ENCODE data around the gene ANKRD40CL.

Gene ANKRD40CL

DNA sequence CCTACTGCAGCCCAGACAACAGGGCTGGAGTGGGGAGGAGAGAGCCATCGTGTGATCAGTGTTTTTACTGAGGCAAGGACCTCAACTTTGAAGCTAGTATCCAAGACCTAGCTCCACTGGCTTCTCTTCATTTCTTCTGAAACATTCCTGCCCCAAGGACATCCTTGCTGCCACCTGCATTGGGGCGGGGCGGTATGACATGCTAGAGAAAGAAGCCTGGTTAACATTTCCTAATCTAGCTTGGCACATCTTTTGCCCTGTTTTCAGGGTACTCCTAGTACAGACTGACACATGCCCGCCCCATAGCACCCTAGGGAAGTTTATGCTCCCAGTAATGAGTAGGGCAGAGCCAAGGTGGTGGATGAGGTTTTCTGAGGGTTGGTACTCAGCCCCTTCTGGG, 17.8 kb upstream of the ANKRD40CL start:
- H3K4me1 Mint-ChIP-seq, result peaks cover 14% of the 10 kb centered on the region

DNA sequence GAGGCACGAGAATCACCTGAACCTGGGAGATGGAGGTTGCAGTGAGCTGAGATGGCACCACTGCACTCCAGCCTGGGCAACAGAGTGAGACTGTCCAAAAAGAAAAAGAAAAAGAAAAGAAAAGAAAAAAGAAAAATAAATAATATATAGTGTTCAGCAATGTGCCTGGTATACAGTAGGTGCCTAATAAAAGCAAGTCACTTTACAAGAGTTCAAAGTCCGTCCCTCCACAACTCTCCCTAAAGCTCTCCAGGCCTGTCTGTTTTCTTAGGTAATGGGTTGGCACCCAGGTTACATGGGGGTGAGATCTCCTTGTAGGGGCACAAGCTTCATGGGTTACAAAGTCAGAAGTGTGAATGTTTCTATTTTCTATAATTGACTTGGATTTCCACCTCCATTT, 16.6 kb upstream of the ANKRD40CL start:
- H3K4me1 Mint-ChIP-seq, result peaks cover 14% of the 10 kb centered on the region
- no peak overlapping the region for H3K27ac Mint-ChIP-seq
- H3K36me3 Mint-ChIP-seq (ENCODE audit: low read depth), result no peaks in the 10 kb centered on the region
- TF ChIP-seq, protein P1, sequence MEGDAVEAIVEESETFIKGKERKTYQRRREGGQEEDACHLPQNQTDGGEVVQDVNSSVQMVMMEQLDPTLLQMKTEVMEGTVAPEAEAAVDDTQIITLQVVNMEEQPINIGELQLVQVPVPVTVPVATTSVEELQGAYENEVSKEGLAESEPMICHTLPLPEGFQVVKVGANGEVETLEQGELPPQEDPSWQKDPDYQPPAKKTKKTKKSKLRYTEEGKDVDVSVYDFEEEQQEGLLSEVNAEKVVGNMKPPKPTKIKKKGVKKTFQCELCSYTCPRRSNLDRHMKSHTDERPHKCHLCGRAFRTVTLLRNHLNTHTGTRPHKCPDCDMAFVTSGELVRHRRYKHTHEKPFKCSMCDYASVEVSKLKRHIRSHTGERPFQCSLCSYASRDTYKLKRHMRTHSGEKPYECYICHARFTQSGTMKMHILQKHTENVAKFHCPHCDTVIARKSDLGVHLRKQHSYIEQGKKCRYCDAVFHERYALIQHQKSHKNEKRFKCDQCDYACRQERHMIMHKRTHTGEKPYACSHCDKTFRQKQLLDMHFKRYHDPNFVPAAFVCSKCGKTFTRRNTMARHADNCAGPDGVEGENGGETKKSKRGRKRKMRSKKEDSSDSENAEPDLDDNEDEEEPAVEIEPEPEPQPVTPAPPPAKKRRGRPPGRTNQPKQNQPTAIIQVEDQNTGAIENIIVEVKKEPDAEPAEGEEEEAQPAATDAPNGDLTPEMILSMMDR (IDR thresholded peaks at IDR 0.05; ENCODE audit: unreplicated experiment in 3 of 3), result no peak
- H3K27me3 Mint-ChIP-seq (ENCODE audit: low read depth), result no peaks in the 10 kb centered on the region
- H3K4me3 Mint-ChIP-seq, result no peak overlapping the region
- no peaks in the 10 kb centered on the region for H3K9me3 Mint-ChIP-seq

More for the DNA sequence above, 17.8 kb upstream of the ANKRD40CL start:
- no peak overlapping the region for H3K4me3 Mint-ChIP-seq
- TF ChIP-seq, protein P1 (IDR thresholded peaks at IDR 0.05; ENCODE audit: unreplicated experiment in 3 of 3), result no peak
- no peaks in the 10 kb centered on the region for H3K36me3 Mint-ChIP-seq (ENCODE audit: low read depth)
- H3K27ac Mint-ChIP-seq, result peak overlapping the region in 1 of 3 experiments; percentile 75
- no peaks in the 10 kb centered on the region for H3K9me3 Mint-ChIP-seq
- no peaks in the 10 kb centered on the region for H3K27me3 Mint-ChIP-seq (ENCODE audit: low read depth)

DNA sequence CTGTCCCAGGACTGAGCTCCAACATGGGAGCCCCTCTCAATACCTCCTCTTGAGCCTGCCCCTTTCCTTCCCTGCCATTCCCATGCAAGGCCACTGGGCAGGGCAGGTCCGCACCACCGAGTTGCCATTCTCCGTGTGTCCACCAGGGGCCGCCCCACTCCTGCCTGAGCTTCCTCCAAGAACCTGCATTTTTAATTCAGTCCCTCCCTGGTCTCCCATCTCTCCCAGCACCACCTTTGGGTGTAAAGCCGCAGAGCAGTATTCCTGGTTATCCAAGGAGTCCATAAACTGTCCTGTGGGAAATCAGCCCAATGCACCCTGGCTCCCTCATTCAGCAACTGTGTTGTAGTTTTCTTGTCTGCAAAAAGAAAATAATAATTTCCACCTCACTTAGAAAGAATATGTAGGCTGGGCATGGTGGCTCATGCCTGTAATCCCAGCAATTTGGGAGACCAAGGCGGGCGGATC, 15.9 kb upstream of the ANKRD40CL start:
- peaks cover 14% of the 10 kb centered on the region for H3K4me1 Mint-ChIP-seq
- no peaks in the 10 kb centered on the region for H3K36me3 Mint-ChIP-seq (ENCODE audit: low read depth)
- TF ChIP-seq, protein P1 (IDR thresholded peaks at IDR 0.05; ENCODE audit: unreplicated experiment in 3 of 3), result peak; percentile 97 to 99 (median 98)
- H3K27ac Mint-ChIP-seq, result peak overlapping the region in 1 of 3 experiments; percentile 55
- no peak overlapping the region for H3K4me3 Mint-ChIP-seq
- H3K9me3 Mint-ChIP-seq, result no peaks in the 10 kb centered on the region
- H3K27me3 Mint-ChIP-seq (ENCODE audit: low read depth), result no peaks in the 10 kb centered on the region

DNA sequence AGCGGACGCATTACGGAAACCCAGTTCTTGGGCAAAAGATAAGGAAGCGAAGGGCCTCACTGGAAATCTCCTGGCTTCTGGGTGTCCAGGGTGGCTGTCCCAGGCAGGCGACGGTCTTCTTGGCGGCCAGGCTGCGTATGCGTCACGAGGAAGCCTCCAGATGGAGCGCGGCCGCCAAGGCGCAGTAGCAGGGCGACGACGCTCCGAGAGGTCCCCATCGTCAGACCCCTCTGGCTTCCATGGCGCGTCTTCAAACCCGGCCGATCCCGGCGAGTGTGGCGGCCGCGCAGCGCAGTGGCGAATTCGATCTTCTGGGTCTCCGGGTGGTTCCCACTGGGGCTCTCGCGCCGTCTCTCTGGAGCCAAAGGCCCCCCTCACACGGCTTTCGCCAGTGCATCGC, 13.8 kb upstream of the ANKRD40CL start:
- H3K4me1 Mint-ChIP-seq, result peaks cover 6% of the 10 kb centered on the region
- H3K27ac Mint-ChIP-seq, result no peak overlapping the region
- H3K9me3 Mint-ChIP-seq, result no peaks in the 10 kb centered on the region
- no peaks in the 10 kb centered on the region for H3K36me3 Mint-ChIP-seq (ENCODE audit: low read depth)
- no peak overlapping the region for H3K4me3 Mint-ChIP-seq
- no peaks in the 10 kb centered on the region for H3K27me3 Mint-ChIP-seq (ENCODE audit: low read depth)
- TF ChIP-seq, protein P1 (IDR thresholded peaks at IDR 0.05; ENCODE audit: unreplicated experiment in 3 of 3), result no peak

DNA sequence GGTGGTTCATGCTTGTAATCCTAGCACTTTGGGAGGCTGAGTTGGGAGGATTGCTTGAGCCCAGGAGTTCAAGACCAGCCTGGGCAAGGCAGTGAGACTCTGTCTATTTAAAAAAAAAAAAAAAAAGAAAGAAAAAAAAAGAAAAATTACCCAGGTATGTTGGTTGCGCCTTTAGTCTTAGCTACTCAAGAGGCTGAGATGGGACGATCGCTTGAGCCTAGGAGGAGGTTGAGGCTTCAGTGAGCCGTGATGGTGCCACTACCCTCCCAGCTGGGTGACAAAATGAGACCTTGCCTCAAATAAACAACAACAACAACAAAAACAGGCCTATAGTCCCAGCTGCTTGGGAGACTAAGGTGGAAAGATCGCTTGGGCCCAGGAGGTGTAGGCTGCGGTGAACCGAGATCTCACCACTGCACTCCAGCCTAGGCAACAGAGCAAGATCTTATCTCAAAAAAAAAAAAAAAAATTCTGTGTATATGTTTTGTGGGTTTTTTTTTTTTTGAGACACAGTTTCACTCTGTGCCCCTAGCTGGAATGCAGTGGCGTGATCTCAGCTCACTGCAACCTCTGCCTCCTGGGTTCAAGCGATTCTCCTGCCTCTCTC, 12.5 kb upstream of the ANKRD40CL start:
- no peaks in the 10 kb centered on the region for H3K9me3 Mint-ChIP-seq
- H3K36me3 Mint-ChIP-seq (ENCODE audit: low read depth), result no peaks in the 10 kb centered on the region
- H3K4me1 Mint-ChIP-seq, result no peaks in the 10 kb centered on the region
- no peaks in the 10 kb centered on the region for H3K27me3 Mint-ChIP-seq (ENCODE audit: low read depth)
- no peak overlapping the region for H3K4me3 Mint-ChIP-seq
- no peak overlapping the region for H3K27ac Mint-ChIP-seq
- TF ChIP-seq, protein P1 (IDR thresholded peaks at IDR 0.05; ENCODE audit: unreplicated experiment in 3 of 3), result no peak

DNA sequence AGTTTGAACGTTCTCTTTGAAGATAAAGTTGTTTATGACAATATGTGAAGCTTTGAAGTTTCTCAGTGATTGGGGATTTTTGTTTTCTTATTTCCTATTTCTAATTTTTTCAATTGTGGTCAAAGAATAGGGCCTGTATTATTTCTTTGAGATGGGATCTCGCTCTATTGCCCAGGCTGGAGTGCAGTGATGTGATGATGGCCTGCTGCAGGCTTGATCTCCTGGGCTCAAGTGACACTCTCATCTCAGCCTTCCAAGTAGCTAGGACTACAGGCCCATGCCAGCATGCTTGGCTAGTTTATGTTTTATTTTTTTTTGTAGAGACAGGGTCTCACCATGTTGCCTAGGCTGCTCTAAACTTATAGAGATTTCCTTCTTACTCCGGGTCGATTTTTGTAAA, 11.7 kb upstream of the ANKRD40CL start:
- Mint-ChIP-seq H3K4me3 (no peak overlapping the region), H3K4me1 (no peaks in the 10 kb centered on the region), H3K36me3 (ENCODE audit: low read depth) (no peaks in the 10 kb centered on the region), H3K27me3 (ENCODE audit: low read depth) (no peaks in the 10 kb centered on the region), H3K9me3 (no peaks in the 10 kb centered on the region), H3K27ac (no peak overlapping the region)
- TF ChIP-seq, protein P1 (IDR thresholded peaks at IDR 0.05; ENCODE audit: unreplicated experiment in 3 of 3), result no peak

All from nephron (organoid).